Spleen (tissue), 7 donors: ENCODE results near the gene CBL.

Source experiments
- POLR2A ChIP-seq, 3 donors: fragments of 450-650 bp; IDR thresholded peaks; one replicate each; pipeline ENCODE4 v1.5.1; 2017; ENCODE audit warnings: antibody characterized with exemption in 3 of 3, mild to moderate bottlenecking in 1 of 3
- TF ChIP-seq, protein P1 (sequence below), 11 experiments: fragments of 200-600 bp in 7 of 11; fragments of 450-650 bp in 4 of 11; sonication (generic) in 4 of 11; IDR thresholded peaks in 8 of 11; conservative IDR thresholded peaks in 3 of 11; 1 replicate in 7 of 11; 2 replicates in 4 of 11; pipeline versions ENCODE4 v1.4.0 to v1.8.0; 2016 to 2021; ENCODE audit warnings: antibody characterized with exemption in 11 of 11, inconsistent platforms in 4 of 11, mild to moderate bottlenecking in 1 of 11
- donor health status: DM: no; HTN: no; CAD: no; lungs with moderate emphysema.
- donor health status: DM: no; HTN: no; CAD: no.
- donor health status: DM: no; HTN: no; CAD: no.

DNA sequence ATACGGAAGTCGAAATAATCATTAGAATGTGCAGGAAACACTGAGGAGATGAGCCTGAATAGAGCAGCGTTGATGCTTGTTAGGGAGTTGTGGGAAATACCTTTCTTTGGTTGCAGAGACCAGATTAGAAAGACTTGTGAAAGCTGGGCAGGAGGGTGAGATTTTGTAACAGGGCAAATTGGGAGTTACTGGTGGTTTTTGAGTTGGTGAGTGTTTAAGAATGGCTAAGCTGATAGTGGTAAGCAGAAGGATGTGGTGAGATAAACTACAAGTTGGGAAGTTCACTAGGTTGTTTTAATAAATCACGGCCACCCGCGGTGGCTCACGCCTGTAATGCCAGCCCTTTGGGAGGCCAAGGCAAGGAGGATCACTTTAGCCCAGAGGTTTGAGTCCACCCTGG, 76.4 kb downstream of the CBL start:
- TF ChIP-seq, protein P1, sequence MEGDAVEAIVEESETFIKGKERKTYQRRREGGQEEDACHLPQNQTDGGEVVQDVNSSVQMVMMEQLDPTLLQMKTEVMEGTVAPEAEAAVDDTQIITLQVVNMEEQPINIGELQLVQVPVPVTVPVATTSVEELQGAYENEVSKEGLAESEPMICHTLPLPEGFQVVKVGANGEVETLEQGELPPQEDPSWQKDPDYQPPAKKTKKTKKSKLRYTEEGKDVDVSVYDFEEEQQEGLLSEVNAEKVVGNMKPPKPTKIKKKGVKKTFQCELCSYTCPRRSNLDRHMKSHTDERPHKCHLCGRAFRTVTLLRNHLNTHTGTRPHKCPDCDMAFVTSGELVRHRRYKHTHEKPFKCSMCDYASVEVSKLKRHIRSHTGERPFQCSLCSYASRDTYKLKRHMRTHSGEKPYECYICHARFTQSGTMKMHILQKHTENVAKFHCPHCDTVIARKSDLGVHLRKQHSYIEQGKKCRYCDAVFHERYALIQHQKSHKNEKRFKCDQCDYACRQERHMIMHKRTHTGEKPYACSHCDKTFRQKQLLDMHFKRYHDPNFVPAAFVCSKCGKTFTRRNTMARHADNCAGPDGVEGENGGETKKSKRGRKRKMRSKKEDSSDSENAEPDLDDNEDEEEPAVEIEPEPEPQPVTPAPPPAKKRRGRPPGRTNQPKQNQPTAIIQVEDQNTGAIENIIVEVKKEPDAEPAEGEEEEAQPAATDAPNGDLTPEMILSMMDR (IDR thresholded peaks at IDR 0.05 in 8 of 11, conservative IDR thresholded peaks at IDR 0.05 in 3 of 11), result no peak
- no peak for TF ChIP-seq POLR2A (IDR thresholded peaks at IDR 0.05)
